Measurements from ENCODE around the gene CBLL1. TPM values are rescaled to one million over a fixed set of nuclear protein-coding genes. Genes with fewer than 3 reads are reported as not detected.

Gene CBLL1
- total and polyA plus RNA-seq, 2 experiments from 2014 or later: 31.1 to 67.4 TPM

GRCh38 chr7:107715531-107715930 is 28.4 kb upstream of the CBLL1 start:
- H3K36me3 ChIP-seq (ENCODE audit: insufficient read depth): no peaks in the 10 kb centered on the region
- Mint-ChIP-seq H3K27me3 (ENCODE audit: insufficient read depth, low read depth, poor library complexity) (no peaks in the 10 kb centered on the region), H3K27ac (no peak overlapping the region), H3K4me1 (peaks cover 9% of the 10 kb centered on the region), H3K36me3 (ENCODE audit: low read depth) (no peaks in the 10 kb centered on the region), H3K4me3 (no peak overlapping the region), H3K9me3 (no peaks in the 10 kb centered on the region)
- no peaks in the 10 kb centered on the region for H3K79me2 ChIP-seq (replicated peaks; ENCODE audit: insufficient read depth)
- no peaks in the 10 kb centered on the region for H3K4me1 ChIP-seq (ENCODE audit: insufficient read depth)
- no peaks in the 10 kb centered on the region for H4K20me1 ChIP-seq (replicated peaks; ENCODE audit: insufficient read depth)
- no peak for ATAC-seq
- no peak overlapping the region for H3K4me3 ChIP-seq
- no peak overlapping the region for H3K4me2 ChIP-seq
- no peaks in the 10 kb centered on the region for H3F3A ChIP-seq (replicated peaks; ENCODE audit: low read depth)
- no peak overlapping the region for H2AFZ ChIP-seq
- TF ChIP-seq, protein P1, sequence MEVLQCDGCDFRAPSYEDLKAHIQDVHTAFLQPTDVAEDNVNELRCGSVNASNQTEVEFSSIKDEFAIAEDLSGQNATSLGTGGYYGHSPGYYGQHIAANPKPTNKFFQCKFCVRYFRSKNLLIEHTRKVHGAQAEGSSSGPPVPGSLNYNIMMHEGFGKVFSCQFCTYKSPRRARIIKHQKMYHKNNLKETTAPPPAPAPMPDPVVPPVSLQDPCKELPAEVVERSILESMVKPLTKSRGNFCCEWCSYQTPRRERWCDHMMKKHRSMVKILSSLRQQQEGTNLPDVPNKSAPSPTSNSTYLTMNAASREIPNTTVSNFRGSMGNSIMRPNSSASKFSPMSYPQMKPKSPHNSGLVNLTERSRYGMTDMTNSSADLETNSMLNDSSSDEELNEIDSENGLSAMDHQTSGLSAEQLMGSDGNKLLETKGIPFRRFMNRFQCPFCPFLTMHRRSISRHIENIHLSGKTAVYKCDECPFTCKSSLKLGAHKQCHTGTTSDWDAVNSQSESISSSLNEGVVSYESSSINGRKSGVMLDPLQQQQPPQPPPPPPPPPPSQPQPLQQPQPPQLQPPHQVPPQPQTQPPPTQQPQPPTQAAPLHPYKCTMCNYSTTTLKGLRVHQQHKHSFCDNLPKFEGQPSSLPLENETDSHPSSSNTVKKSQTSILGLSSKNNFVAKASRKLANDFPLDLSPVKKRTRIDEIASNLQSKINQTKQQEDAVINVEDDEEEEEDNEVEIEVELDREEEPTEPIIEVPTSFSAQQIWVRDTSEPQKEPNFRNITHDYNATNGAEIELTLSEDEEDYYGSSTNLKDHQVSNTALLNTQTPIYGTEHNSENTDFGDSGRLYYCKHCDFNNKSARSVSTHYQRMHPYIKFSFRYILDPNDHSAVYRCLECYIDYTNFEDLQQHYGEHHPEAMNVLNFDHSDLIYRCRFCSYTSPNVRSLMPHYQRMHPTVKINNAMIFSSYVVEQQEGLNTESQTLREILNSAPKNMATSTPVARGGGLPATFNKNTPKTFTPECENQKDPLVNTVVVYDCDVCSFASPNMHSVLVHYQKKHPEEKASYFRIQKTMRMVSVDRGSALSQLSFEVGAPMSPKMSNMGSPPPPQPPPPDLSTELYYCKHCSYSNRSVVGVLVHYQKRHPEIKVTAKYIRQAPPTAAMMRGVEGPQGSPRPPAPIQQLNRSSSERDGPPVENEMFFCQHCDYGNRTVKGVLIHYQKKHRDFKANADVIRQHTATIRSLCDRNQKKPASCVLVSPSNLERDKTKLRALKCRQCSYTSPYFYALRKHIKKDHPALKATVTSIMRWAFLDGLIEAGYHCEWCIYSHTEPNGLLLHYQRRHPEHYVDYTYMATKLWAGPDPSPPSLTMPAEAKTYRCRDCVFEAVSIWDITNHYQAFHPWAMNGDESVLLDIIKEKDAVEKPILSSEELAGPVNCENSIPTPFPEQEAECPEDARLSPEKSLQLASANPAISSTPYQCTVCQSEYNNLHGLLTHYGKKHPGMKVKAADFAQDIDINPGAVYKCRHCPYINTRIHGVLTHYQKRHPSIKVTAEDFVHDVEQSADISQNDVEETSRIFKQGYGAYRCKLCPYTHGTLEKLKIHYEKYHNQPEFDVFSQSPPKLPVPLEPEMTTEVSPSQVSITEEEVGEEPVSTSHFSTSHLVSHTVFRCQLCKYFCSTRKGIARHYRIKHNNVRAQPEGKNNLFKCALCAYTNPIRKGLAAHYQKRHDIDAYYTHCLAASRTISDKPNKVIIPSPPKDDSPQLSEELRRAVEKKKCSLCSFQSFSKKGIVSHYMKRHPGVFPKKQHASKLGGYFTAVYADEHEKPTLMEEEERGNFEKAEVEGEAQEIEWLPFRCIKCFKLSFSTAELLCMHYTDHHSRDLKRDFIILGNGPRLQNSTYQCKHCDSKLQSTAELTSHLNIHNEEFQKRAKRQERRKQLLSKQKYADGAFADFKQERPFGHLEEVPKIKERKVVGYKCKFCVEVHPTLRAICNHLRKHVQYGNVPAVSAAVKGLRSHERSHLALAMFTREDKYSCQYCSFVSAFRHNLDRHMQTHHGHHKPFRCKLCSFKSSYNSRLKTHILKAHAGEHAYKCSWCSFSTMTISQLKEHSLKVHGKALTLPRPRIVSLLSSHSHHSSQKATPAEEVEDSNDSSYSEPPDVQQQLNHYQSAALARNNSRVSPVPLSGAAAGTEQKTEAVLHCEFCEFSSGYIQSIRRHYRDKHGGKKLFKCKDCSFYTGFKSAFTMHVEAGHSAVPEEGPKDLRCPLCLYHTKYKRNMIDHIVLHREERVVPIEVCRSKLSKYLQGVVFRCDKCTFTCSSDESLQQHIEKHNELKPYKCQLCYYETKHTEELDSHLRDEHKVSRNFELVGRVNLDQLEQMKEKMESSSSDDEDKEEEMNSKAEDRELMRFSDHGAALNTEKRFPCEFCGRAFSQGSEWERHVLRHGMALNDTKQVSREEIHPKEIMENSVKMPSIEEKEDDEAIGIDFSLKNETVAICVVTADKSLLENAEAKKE (CRISPR knock-in tag; IDR thresholded peaks at IDR 0.05): no peak
- no peak overlapping the region for H3K27ac ChIP-seq (ENCODE audit: low read depth)
- no peaks in the 10 kb centered on the region for H3K27me3 ChIP-seq (ENCODE audit: insufficient read depth)
- H3K9me2 ChIP-seq (ENCODE audit: insufficient read depth): no peaks in the 10 kb centered on the region
- DNase-seq (ENCODE audit: low spot score): no peak

- ATAC-seq: no peak
- H3K4me3 Mint-ChIP-seq: no peak overlapping the region
- TF ChIP-seq ETS1 (IDR thresholded peaks at IDR 0.05) (no peak), CTCF (conservative IDR thresholded peaks at IDR 0.05; ENCODE audit: low read depth in 2 of 2) (no peak), EZH2 (IDR thresholded peaks at IDR 0.05; ENCODE audit: low read depth, unreplicated experiment) (no peak), POLR2AphosphoS5 (IDR thresholded peaks at IDR 0.05; ENCODE audit: low read depth) (no peak), NANOG (IDR thresholded peaks at IDR 0.05; ENCODE audit: borderline replicate concordance) (no peak), ZNF331 (CRISPR knock-in tag; IDR thresholded peaks at IDR 0.05; ENCODE audit: low read depth) (no peak), CREB1 (CRISPR knock-in tag; IDR thresholded peaks at IDR 0.05; ENCODE audit: low read depth) (no peak), JUNB (IDR thresholded peaks at IDR 0.05; ENCODE audit: unreplicated experiment) (no peak), STAT1 (IDR thresholded peaks at IDR 0.05; ENCODE audit: unreplicated experiment) (no peak)
Measured at GRCh38 chr7:107718456-107719193, 25.3 kb upstream of the CBLL1 start.

More at GRCh38 chr7:107718456-107719193, 25.3 kb upstream of the CBLL1 start:
- H3F3A ChIP-seq (replicated peaks; ENCODE audit: low read depth): no peaks in the 10 kb centered on the region
- no peaks in the 10 kb centered on the region for H3K27me3 Mint-ChIP-seq (ENCODE audit: insufficient read depth, low read depth, poor library complexity)
- no peak for DNase-seq (ENCODE audit: low spot score)
- no peak overlapping the region for H3K27ac Mint-ChIP-seq
- H3K4me3 ChIP-seq: no peak overlapping the region
- H2AFZ ChIP-seq: no peak overlapping the region
- no peak overlapping the region for H3K4me2 ChIP-seq
- H3K9me3 Mint-ChIP-seq: no peaks in the 10 kb centered on the region
- H3K27me3 ChIP-seq (ENCODE audit: insufficient read depth): no peaks in the 10 kb centered on the region
- H4K20me1 ChIP-seq (replicated peaks; ENCODE audit: insufficient read depth): no peaks in the 10 kb centered on the region
- no peaks in the 10 kb centered on the region for H3K36me3 ChIP-seq (ENCODE audit: insufficient read depth)
- H3K27ac ChIP-seq (ENCODE audit: low read depth): no peak overlapping the region
- no peaks in the 10 kb centered on the region for H3K9me2 ChIP-seq (ENCODE audit: insufficient read depth)
- H3K4me1 Mint-ChIP-seq: peaks cover 20% of the 10 kb centered on the region
- H3K4me1 ChIP-seq (ENCODE audit: insufficient read depth): no peaks in the 10 kb centered on the region
- no peaks in the 10 kb centered on the region for H3K36me3 Mint-ChIP-seq (ENCODE audit: low read depth)
- H3K79me2 ChIP-seq (replicated peaks; ENCODE audit: insufficient read depth): no peaks in the 10 kb centered on the region

Measured in GM23338 (cell line).